Smooth muscle cell (in vitro differentiated cells): ENCODE results near the gene THADA. TPM values are rescaled to one million over a fixed set of nuclear protein-coding genes. Genes with fewer than 3 reads are reported as not detected.
A peak's percentile ranks its signal among the peaks of the same experiment; 100 is the strongest.

Experiments used
- DNase-seq: peaks from one replicate; lab custom pipeline; 2025; ENCODE audit not compliant: unreplicated experiment; lab: John Stamatoyannopoulos, UW
- H2AFZ ChIP-seq: fragments of 200-600 bp; sonication (generic); 2 replicates; pipeline ENCODE4 v1.6.0; 2016; ENCODE audit warnings: antibody characterized with exemption, low read depth, mild to moderate bottlenecking
- H3F3A ChIP-seq: fragments of 200-600 bp; sonication (generic); 2 replicates; pipeline ENCODE4 v1.6.0; 2017; ENCODE audit warnings: antibody characterized with exemption, low read depth
- H3K27ac ChIP-seq: fragments of 200-600 bp; sonication (generic); 2 replicates; pipeline ENCODE4 v1.5.1; 2016; ENCODE audit warnings: low read depth, mild to moderate bottlenecking
- H3K27me3 ChIP-seq: fragments of 200-600 bp; sonication (generic); 2 replicates; pipeline ENCODE4 v1.6.1; 2016; ENCODE audit warnings: low read depth, mild to moderate bottlenecking
- H3K36me3 ChIP-seq: fragments of 200-600 bp; sonication (generic); 2 replicates; pipeline ENCODE4 v1.5.1; 2016; ENCODE audit warnings: low read depth
- H3K4me1 ChIP-seq: fragments of 200-600 bp; sonication (generic); 2 replicates; pipeline ENCODE4 v1.5.1; 2016; ENCODE audit warnings: low read depth
- H3K4me2 ChIP-seq: fragments of 200-600 bp; sonication (generic); 2 replicates; pipeline ENCODE4 v1.6.0; 2016; ENCODE audit warnings: mild to moderate bottlenecking
- H3K4me3 ChIP-seq: fragments of 200-600 bp; sonication (generic); 2 replicates; pipeline ENCODE4 v1.5.1; 2016; ENCODE audit warnings: mild to moderate bottlenecking
- H3K79me2 ChIP-seq: fragments of 200-600 bp; sonication (generic); 2 replicates; pipeline ENCODE4 v1.6.0; 2016; ENCODE audit warnings: low read depth, mild to moderate bottlenecking
- H3K9ac ChIP-seq: fragments of 200-600 bp; sonication (generic); 2 replicates; pipeline ENCODE4 v1.6.0; 2016; ENCODE audit warnings: low read depth
- H3K9me3 ChIP-seq: fragments of 200-600 bp; sonication (generic); replicated peaks from 2 replicates; pipeline ENCODE4 v1.5.1; 2016; ENCODE audit warnings: low read depth
- H4K20me1 ChIP-seq: fragments of 200-600 bp; sonication (generic); 2 replicates; pipeline ENCODE4 v1.6.0; 2016; ENCODE audit warnings: low read depth
- WGBS: methylation state at CpG from one replicate; pipeline ENCODE4 v1.1.7; 2016; ENCODE audit warnings: low lambda C conversion rate; 5-methylcytosine and 5-hydroxymethylcytosine counted together
- polyA plus RNA-seq: library from polyadenylated mRNA; unstranded; fragments of >200 nt; fragmentation: Nextera tagmentation; extraction: Ambion mirVana; gene quantifications from 2 replicates; pipeline ENCODE4 v1.2.1, GENCODE V29; 2016
- total RNA-seq: library from RNA; depleted of rRNA; stranded (reverse); fragments of >200 nt; gene quantifications from 2 replicates; pipeline ENCODE4 v1.2.3, GENCODE V29; 2014
- TF ChIP-seq, protein P1 (sequence below): fragments of 200-600 bp; sonication (generic); IDR thresholded peaks from 2 replicates; pipeline ENCODE4 v1.5.1; 2017; ENCODE audit warnings: borderline replicate concordance, mild to moderate bottlenecking, antibody characterized with exemption; ENCODE audit not compliant: insufficient read depth, poor library complexity, severe bottlenecking

The THADA gene
- total and polyA plus RNA-seq, 2 experiments from 2014 or later = 11.3 to 20.9 TPM

DNA sequence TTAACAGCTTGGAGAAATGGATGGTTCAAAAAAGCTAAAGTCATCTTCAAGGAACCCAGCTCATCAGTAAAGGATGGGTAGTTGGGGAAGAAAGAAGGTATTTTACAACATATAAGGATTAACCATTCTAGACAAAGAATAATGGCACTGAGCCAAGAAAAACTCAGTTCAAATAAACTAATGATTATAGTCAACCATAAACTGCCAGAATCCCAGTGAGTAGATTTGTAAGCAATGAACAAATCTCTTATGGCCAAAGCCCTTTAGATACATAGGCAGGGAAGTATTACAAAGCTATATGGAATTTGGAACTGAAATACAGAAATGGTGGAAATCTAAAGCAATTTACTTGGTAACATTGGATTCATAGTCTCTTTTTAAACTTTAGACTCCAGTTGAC, 277.0 kb downstream of the THADA start:
- Histone ChIP-seq H3K4me2 (peak overlapping the region; percentile 50), H4K20me1 (no peaks in the 10 kb centered on the region), H3K9ac (no peak overlapping the region), H3K36me3 (no peaks in the 10 kb centered on the region), H3K27ac (no peak overlapping the region), H3K9me3 (no peaks in the 10 kb centered on the region), H3K27me3 (no peaks in the 10 kb centered on the region), H3K79me2 (no peaks in the 10 kb centered on the region), H3K4me3 (no peak overlapping the region), H3K4me1 (no peaks in the 10 kb centered on the region), H3F3A (no peaks in the 10 kb centered on the region), H2AFZ (no peak overlapping the region)
- DNase-seq = no peak
- TF ChIP-seq, protein P1, sequence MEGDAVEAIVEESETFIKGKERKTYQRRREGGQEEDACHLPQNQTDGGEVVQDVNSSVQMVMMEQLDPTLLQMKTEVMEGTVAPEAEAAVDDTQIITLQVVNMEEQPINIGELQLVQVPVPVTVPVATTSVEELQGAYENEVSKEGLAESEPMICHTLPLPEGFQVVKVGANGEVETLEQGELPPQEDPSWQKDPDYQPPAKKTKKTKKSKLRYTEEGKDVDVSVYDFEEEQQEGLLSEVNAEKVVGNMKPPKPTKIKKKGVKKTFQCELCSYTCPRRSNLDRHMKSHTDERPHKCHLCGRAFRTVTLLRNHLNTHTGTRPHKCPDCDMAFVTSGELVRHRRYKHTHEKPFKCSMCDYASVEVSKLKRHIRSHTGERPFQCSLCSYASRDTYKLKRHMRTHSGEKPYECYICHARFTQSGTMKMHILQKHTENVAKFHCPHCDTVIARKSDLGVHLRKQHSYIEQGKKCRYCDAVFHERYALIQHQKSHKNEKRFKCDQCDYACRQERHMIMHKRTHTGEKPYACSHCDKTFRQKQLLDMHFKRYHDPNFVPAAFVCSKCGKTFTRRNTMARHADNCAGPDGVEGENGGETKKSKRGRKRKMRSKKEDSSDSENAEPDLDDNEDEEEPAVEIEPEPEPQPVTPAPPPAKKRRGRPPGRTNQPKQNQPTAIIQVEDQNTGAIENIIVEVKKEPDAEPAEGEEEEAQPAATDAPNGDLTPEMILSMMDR = no peak

DNA sequence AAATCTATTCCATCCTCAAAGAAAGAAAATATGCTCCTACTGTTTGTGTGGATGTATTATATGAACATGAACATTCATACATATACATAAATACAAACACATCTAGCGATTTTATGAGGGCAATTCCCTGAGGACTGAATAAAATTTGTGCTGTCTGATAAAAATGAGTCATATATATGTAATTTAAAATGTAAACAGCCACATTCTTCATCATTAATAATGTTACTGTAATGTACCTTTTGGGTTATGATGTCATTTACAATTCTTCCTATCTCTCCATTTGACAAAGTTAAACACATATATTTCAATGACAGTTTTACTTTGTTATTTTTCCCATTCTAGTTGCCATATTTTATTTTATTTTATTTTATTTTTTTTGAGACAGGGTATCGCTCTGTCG, 278.2 kb downstream of the THADA start:
- H3K4me3 ChIP-seq = no peak overlapping the region
- H3K9ac ChIP-seq = no peak overlapping the region
- no peaks in the 10 kb centered on the region for H3K79me2 ChIP-seq
- WGBS = over 99% methylated on average over 3 of the region's 3 CpGs
- TF ChIP-seq, protein P1 = no peak
- H3K27me3 ChIP-seq = no peaks in the 10 kb centered on the region
- H3K4me1 ChIP-seq = no peaks in the 10 kb centered on the region
- no peak overlapping the region for H3K4me2 ChIP-seq
- no peaks in the 10 kb centered on the region for H3K9me3 ChIP-seq
- no peaks in the 10 kb centered on the region for H3K36me3 ChIP-seq
- H3K27ac ChIP-seq = no peak overlapping the region
- DNase-seq = no peak
- H3F3A ChIP-seq = no peaks in the 10 kb centered on the region
- H4K20me1 ChIP-seq = no peaks in the 10 kb centered on the region
- H2AFZ ChIP-seq = no peak overlapping the region

DNA sequence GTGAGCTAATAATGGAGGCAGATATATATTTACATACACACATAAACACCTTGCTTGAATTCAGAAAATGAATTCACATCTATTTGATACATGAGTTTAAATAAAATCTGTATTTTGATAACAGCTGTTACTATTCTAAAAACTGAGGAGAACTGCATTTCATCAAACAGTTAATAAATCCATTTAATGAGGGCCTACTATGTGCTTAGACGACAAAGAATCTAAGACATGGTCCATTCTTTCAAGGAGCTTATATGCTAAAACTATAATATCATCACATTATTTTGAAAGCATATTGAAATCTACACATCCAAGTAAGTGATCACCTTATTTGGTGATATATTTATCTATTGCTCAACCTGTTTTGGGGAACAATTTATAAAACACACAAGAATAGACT, 278.6 kb downstream of the THADA start:
- no peak for DNase-seq
- TF ChIP-seq, protein P1 = no peak
- H3K9me3 ChIP-seq = no peaks in the 10 kb centered on the region
- H3K79me2 ChIP-seq = no peaks in the 10 kb centered on the region
- no peak overlapping the region for H3K9ac ChIP-seq
- H3K27ac ChIP-seq = no peak overlapping the region
- no peaks in the 10 kb centered on the region for H3K36me3 ChIP-seq
- no peaks in the 10 kb centered on the region for H3K4me1 ChIP-seq
- H4K20me1 ChIP-seq = no peaks in the 10 kb centered on the region
- H2AFZ ChIP-seq = no peak overlapping the region
- 94% methylated on average over 1 of the region's 1 CpG for WGBS
- H3K4me3 ChIP-seq = no peak overlapping the region
- H3F3A ChIP-seq = no peaks in the 10 kb centered on the region
- H3K27me3 ChIP-seq = no peaks in the 10 kb centered on the region
- H3K4me2 ChIP-seq = no peak overlapping the region

DNA sequence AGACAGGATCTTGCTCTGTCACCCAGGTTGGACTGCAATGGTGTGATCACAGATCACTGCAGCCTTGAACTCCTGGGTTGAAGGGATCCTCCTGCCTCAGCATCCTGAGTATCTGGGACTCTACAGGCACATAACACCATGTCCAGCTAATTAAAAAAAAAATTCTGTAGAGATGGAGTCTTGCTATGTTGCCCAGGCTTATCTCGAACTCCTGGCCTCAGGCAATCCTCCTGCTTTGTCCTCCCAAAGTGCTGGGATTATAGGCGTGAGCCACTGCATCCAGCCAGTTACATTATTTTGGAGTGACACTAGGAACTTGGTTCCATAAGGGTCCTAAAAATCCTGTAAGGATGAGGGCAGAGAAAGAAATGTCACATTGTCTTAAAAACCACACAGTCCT, 280.4 kb downstream of the THADA start:
- Histone ChIP-seq H2AFZ (no peak overlapping the region), H3F3A (no peaks in the 10 kb centered on the region), H3K79me2 (no peaks in the 10 kb centered on the region), H3K4me3 (no peak overlapping the region), H3K36me3 (no peaks in the 10 kb centered on the region), H3K9ac (no peak overlapping the region), H3K27me3 (no peaks in the 10 kb centered on the region), H3K9me3 (no peaks in the 10 kb centered on the region), H4K20me1 (no peaks in the 10 kb centered on the region), H3K4me1 (no peaks in the 10 kb centered on the region), H3K27ac (no peak overlapping the region), H3K4me2 (no peak overlapping the region)
- TF ChIP-seq, protein P1 = no peak
- 96% methylated on average over 2 of the region's 2 CpGs for WGBS
- DNase-seq = no peak
